Neural progenitor cell (in vitro differentiated cells): ENCODE data around the gene EIF1. TPM values are rescaled to one million over a fixed set of nuclear protein-coding genes. Genes with fewer than 3 reads are reported as not detected.

Experiments
- DNase-seq: peaks from one replicate; pipeline ENCODE4 v3.0.0-alpha.2; 2016; ENCODE audit warnings: low spot score
- H2AFZ ChIP-seq: fragments of 200-600 bp; sonication (generic); replicated peaks from 2 replicates; pipeline ENCODE4 v1.6.1; 2016; ENCODE audit warnings: antibody characterized with exemption
- H3F3A ChIP-seq: fragments of 200-600 bp; sonication (generic); 2 replicates; pipeline ENCODE4 v1.6.1; 2016; ENCODE audit warnings: antibody characterized with exemption, low read depth
- H3K27ac ChIP-seq: fragments of 200-600 bp; sonication (generic); 2 replicates; pipeline ENCODE4 v1.5.1; 2016; ENCODE audit warnings: mild to moderate bottlenecking
- H3K27me3 ChIP-seq: fragments of 200-600 bp; sonication (generic); 2 replicates; pipeline ENCODE4 v1.6.1; 2016; ENCODE audit warnings: mild to moderate bottlenecking, moderate library complexity
- H3K36me3 ChIP-seq: fragments of 200-600 bp; sonication (generic); 2 replicates; pipeline ENCODE4 v1.5.1; 2016
- H3K4me1 ChIP-seq: fragments of 200-600 bp; sonication (generic); 2 replicates; pipeline ENCODE4 v1.6.1; 2016; ENCODE audit warnings: mixed run types
- H3K4me2 ChIP-seq: fragments of 200-600 bp; sonication (generic); 2 replicates; pipeline ENCODE4 v1.6.1; 2016
- H3K4me3 ChIP-seq: fragments of 200-600 bp; sonication (generic); 2 replicates; pipeline ENCODE4 v1.5.1; 2016
- H3K79me2 ChIP-seq: fragments of 200-600 bp; sonication (generic); 2 replicates; pipeline ENCODE4 v1.6.1; 2016; ENCODE audit warnings: low read depth
- H3K9ac ChIP-seq: fragments of 200-600 bp; sonication (generic); 2 replicates; pipeline ENCODE4 v1.6.1; 2016
- H3K9me3 ChIP-seq: fragments of 200-600 bp; sonication (generic); 2 replicates; pipeline ENCODE4 v1.5.1; 2016; ENCODE audit warnings: low read depth
- H4K20me1 ChIP-seq: fragments of 200-600 bp; sonication (generic); 2 replicates; pipeline ENCODE4 v1.6.1; 2016; ENCODE audit warnings: low read depth
- H3K27ac Mint-ChIP-seq: 3 replicates; pipeline ENCODE4 v1.8.0; 2021; ENCODE audit warnings: mixed read lengths
- H3K27me3 Mint-ChIP-seq: 2 replicates; pipeline ENCODE4 v1.8.0; 2022; ENCODE audit warnings: low read depth, mild to moderate bottlenecking, inconsistent platforms, moderate library complexity, mixed read lengths; ENCODE audit not compliant: insufficient read depth
- H3K36me3 Mint-ChIP-seq: 3 replicates; pipeline ENCODE4 v1.8.0; 2021; ENCODE audit warnings: mixed read lengths
- H3K4me1 Mint-ChIP-seq: 3 replicates; pipeline ENCODE4 v1.8.0; 2021; ENCODE audit warnings: mixed read lengths
- H3K4me3 Mint-ChIP-seq: 3 replicates; pipeline ENCODE4 v1.8.0; 2021; ENCODE audit warnings: mild to moderate bottlenecking, moderate library complexity, mixed read lengths
- H3K9me3 Mint-ChIP-seq: 3 replicates; pipeline ENCODE4 v1.8.0; 2020; ENCODE audit warnings: mixed read lengths
- CTCF ChIP-seq: fragments of 200-600 bp; sonication (generic); IDR thresholded peaks from 2 replicates; pipeline ENCODE4 v1.5.1; 2017; ENCODE audit warnings: antibody characterized with exemption, mild to moderate bottlenecking
- EZH2 ChIP-seq: fragments of 200-600 bp; sonication (generic); IDR thresholded peaks from 2 replicates; pipeline ENCODE4 v1.6.1; 2017; ENCODE audit warnings: antibody characterized with exemption, mild to moderate bottlenecking, moderate library complexity
- EZH2phosphoT487 ChIP-seq: fragments of 200-600 bp; sonication (generic); IDR thresholded peaks from 2 replicates; pipeline ENCODE4 v1.6.1; 2017; ENCODE audit warnings: antibody characterized with exemption
- total RNA-seq: library from RNA; depleted of rRNA; stranded (reverse); fragments of >200 nt; gene quantifications from 2 replicates; pipeline ENCODE4 v1.2.3, GENCODE V29; 2015; ENCODE audit warnings: low replicate concordance

EIF1 gene
- total RNA-seq, 1 donor from 2014 or later = 91.4 TPM

GRCh38 chr17:41664172-41664457 lies 24.6 kb upstream of the EIF1 start:
- Histone ChIP-seq H3K79me2 (no peaks in the 10 kb centered on the region), H4K20me1 (no peaks in the 10 kb centered on the region), H3K4me3 (no peak overlapping the region), H3K9ac (no peak overlapping the region), H3K4me2 (no peak overlapping the region), H3K9me3 (no peaks in the 10 kb centered on the region), H3K27me3 (peaks cover 35% of the 10 kb centered on the region), H3K4me1 (peaks cover 4% of the 10 kb centered on the region), H3F3A (peaks cover 17% of the 10 kb centered on the region), H3K36me3 (no peaks in the 10 kb centered on the region), H2AFZ (no peak overlapping the region), H3K27ac (no peak overlapping the region)
- H3K4me3 Mint-ChIP-seq = no peak overlapping the region
- H3K27ac Mint-ChIP-seq = no peak overlapping the region
- H3K27me3 Mint-ChIP-seq = peaks cover 17% of the 10 kb centered on the region
- no peaks in the 10 kb centered on the region for H3K9me3 Mint-ChIP-seq
- no peaks in the 10 kb centered on the region for H3K36me3 Mint-ChIP-seq
- no peak for DNase-seq
- H3K4me1 Mint-ChIP-seq = peaks cover 13% of the 10 kb centered on the region
- TF ChIP-seq EZH2 (no peak), CTCF (no peak), EZH2phosphoT487 (no peak)

GRCh38 chr17:41664587-41665565 lies 23.8 kb upstream of the EIF1 start:
- peaks cover 13% of the 10 kb centered on the region for H3K4me1 Mint-ChIP-seq
- H3K4me2 ChIP-seq = peak overlapping the region; percentile 81
- peak overlapping the region; percentile 73 for H3K4me3 Mint-ChIP-seq

GRCh38 chr17:41665566-41666236 lies 23.0 kb upstream of the EIF1 start:
- H3K4me1 ChIP-seq = peaks cover 4% of the 10 kb centered on the region
- H2AFZ ChIP-seq = peak overlapping the region; percentile 89
- H3K9ac ChIP-seq = no peak overlapping the region
- Mint-ChIP-seq H3K27ac (peak overlapping the region; percentile 83), H3K4me3 (peak overlapping the region; percentile 82), H3K9me3 (no peaks in the 10 kb centered on the region), H3K4me1 (peaks cover 13% of the 10 kb centered on the region), H3K36me3 (no peaks in the 10 kb centered on the region), H3K27me3 (peaks cover 17% of the 10 kb centered on the region)
- H3K36me3 ChIP-seq = no peaks in the 10 kb centered on the region
- H3K9me3 ChIP-seq = no peaks in the 10 kb centered on the region
- H3K27me3 ChIP-seq = peaks cover 35% of the 10 kb centered on the region
- peak overlapping the region; percentile 49 for H3K4me3 ChIP-seq
- no peaks in the 10 kb centered on the region for H4K20me1 ChIP-seq
- H3F3A ChIP-seq = peaks cover 17% of the 10 kb centered on the region
- peak overlapping the region; percentile 81 for H3K4me2 ChIP-seq
- DNase-seq = peak; percentile 92
- H3K79me2 ChIP-seq = no peaks in the 10 kb centered on the region
- peak; percentile 94 for TF ChIP-seq CTCF
- no peak for TF ChIP-seq EZH2
- peak; percentile 12 for TF ChIP-seq EZH2phosphoT487
- no peak overlapping the region for H3K27ac ChIP-seq

More at GRCh38 chr17:41664587-41665565, 23.8 kb upstream of the EIF1 start:
- no peak for DNase-seq
- H2AFZ ChIP-seq = no peak overlapping the region
- Mint-ChIP-seq H3K27me3 (peaks cover 18% of the 10 kb centered on the region), H3K9me3 (no peaks in the 10 kb centered on the region), H3K36me3 (no peaks in the 10 kb centered on the region), H3K27ac (no peak overlapping the region)
- no peak overlapping the region for H3K27ac ChIP-seq
- TF ChIP-seq EZH2phosphoT487 = no peak
- no peak for TF ChIP-seq CTCF
- no peak for TF ChIP-seq EZH2
- H3K36me3 ChIP-seq = no peaks in the 10 kb centered on the region
- peaks cover 17% of the 10 kb centered on the region for H3F3A ChIP-seq
- no peaks in the 10 kb centered on the region for H4K20me1 ChIP-seq
- H3K9me3 ChIP-seq = no peaks in the 10 kb centered on the region
- H3K79me2 ChIP-seq = no peaks in the 10 kb centered on the region
- H3K4me1 ChIP-seq = peaks cover 4% of the 10 kb centered on the region
- no peak overlapping the region for H3K9ac ChIP-seq
- peaks cover 35% of the 10 kb centered on the region for H3K27me3 ChIP-seq
- no peak overlapping the region for H3K4me3 ChIP-seq
